Measurements from ENCODE around the gene TBCK. TPM values are rescaled to one million over a fixed set of nuclear protein-coding genes. Genes with fewer than 3 reads are reported as not detected.

The TBCK gene
- total RNA-seq, 1 donor from 2014 or later, result 25.8 TPM

DNA sequence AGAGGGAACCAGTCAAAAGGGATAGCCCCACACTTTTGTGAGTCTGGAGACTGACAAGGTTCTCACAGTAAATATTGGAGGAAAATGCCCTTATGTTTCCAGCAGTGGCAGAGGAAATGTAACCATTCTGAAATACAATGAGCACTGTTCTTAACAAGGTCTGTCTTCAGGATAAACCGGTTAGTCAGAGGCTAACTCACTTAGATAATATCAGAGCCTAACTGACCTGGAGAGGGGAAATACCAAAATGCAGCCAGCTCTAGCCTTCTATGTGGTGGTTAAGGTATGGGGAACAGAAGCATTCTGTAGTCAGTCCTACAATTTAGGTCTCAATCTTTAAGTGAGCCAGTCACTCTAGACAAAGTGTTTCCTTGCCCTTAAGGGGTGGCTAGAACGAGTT lies 70.8 kb downstream of the TBCK start:
- Histone ChIP-seq H3K4me1 (ENCODE audit: insufficient read depth, low read length) (no peaks in the 10 kb centered on the region), H3K79me2 (ENCODE audit: insufficient read depth, low read length) (no peaks in the 10 kb centered on the region), H3K36me3 (ENCODE audit: insufficient read depth, low read length) (no peaks in the 10 kb centered on the region), H3K4me2 (ENCODE audit: low read length) (no peak overlapping the region), H3K27ac (ENCODE audit: low read depth, low read length) (no peak overlapping the region), H3K9me3 (ENCODE audit: insufficient read depth, low read depth, low read length) (no peaks in the 10 kb centered on the region), H4K20me1 (ENCODE audit: insufficient read depth, low read length) (no peaks in the 10 kb centered on the region), H3K27me3 (ENCODE audit: insufficient read depth, low read length) (no peaks in the 10 kb centered on the region), H2AFZ (ENCODE audit: low read depth, low read length) (no peak overlapping the region), H3K9ac (ENCODE audit: low read length) (no peak overlapping the region), H3K4me3 (ENCODE audit: insufficient read depth, low read depth, low read length) (no peak overlapping the region)
- no peak for DNase-seq (ENCODE audit: low read depth)
- Mint-ChIP-seq H3K27ac (ENCODE audit: unreplicated experiment) (no peak overlapping the region), H3K9me3 (ENCODE audit: unreplicated experiment) (no peaks in the 10 kb centered on the region), H3K4me1 (ENCODE audit: low read depth, unreplicated experiment) (no peaks in the 10 kb centered on the region), H3K36me3 (ENCODE audit: low read depth, unreplicated experiment) (no peaks in the 10 kb centered on the region), H3K27me3 (ENCODE audit: low read depth, unreplicated experiment) (no peaks in the 10 kb centered on the region), H3K4me3 (ENCODE audit: unreplicated experiment) (no peak overlapping the region)
- no peak for TF ChIP-seq EZH2 (IDR thresholded peaks at IDR 0.05; ENCODE audit: insufficient read depth, low read length)
- no peak for TF ChIP-seq CTCF (IDR thresholded peaks at IDR 0.05; ENCODE audit: insufficient read depth, low read depth, low read length)
- no peak for FAIRE-seq

DNA sequence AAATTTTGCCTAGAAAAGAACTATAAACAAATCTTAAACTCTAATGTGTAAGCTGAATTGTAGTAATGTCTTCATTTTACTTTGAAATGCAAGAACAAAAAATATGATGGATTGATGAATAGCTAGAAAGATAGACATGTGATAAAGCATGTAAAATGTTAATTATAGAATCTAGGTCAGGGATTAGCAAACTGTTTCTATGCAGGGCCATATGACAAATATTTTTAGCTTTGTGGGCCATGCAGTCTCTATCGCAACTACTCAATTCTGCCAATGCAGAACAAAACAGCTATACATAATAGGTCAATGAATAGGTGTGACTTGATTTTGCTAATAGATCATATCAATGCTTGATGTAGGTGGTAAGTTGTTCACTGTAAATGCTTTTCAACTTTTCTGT lies 75.3 kb downstream of the TBCK start:
- no peak for TF ChIP-seq CTCF (IDR thresholded peaks at IDR 0.05; ENCODE audit: insufficient read depth, low read depth, low read length)
- no peak for TF ChIP-seq EZH2 (IDR thresholded peaks at IDR 0.05; ENCODE audit: insufficient read depth, low read length)
- Histone ChIP-seq H2AFZ (ENCODE audit: low read depth, low read length) (no peak overlapping the region), H3K27ac (ENCODE audit: low read depth, low read length) (no peak overlapping the region), H3K4me3 (ENCODE audit: insufficient read depth, low read depth, low read length) (no peak overlapping the region), H3K27me3 (ENCODE audit: insufficient read depth, low read length) (no peaks in the 10 kb centered on the region), H3K36me3 (ENCODE audit: insufficient read depth, low read length) (no peaks in the 10 kb centered on the region), H3K9me3 (ENCODE audit: insufficient read depth, low read depth, low read length) (no peaks in the 10 kb centered on the region), H4K20me1 (ENCODE audit: insufficient read depth, low read length) (no peaks in the 10 kb centered on the region), H3K4me2 (ENCODE audit: low read length) (no peak overlapping the region), H3K79me2 (ENCODE audit: insufficient read depth, low read length) (no peaks in the 10 kb centered on the region), H3K9ac (ENCODE audit: low read length) (no peak overlapping the region), H3K4me1 (ENCODE audit: insufficient read depth, low read length) (no peaks in the 10 kb centered on the region)
- DNase-seq (ENCODE audit: low read depth) (no peak), FAIRE-seq (no peak)
- Mint-ChIP-seq H3K4me1 (ENCODE audit: low read depth, unreplicated experiment) (no peaks in the 10 kb centered on the region), H3K27me3 (ENCODE audit: low read depth, unreplicated experiment) (no peaks in the 10 kb centered on the region), H3K36me3 (ENCODE audit: low read depth, unreplicated experiment) (no peaks in the 10 kb centered on the region), H3K4me3 (ENCODE audit: unreplicated experiment) (no peak overlapping the region), H3K27ac (ENCODE audit: unreplicated experiment) (no peak overlapping the region), H3K9me3 (ENCODE audit: unreplicated experiment) (no peaks in the 10 kb centered on the region)

DNA sequence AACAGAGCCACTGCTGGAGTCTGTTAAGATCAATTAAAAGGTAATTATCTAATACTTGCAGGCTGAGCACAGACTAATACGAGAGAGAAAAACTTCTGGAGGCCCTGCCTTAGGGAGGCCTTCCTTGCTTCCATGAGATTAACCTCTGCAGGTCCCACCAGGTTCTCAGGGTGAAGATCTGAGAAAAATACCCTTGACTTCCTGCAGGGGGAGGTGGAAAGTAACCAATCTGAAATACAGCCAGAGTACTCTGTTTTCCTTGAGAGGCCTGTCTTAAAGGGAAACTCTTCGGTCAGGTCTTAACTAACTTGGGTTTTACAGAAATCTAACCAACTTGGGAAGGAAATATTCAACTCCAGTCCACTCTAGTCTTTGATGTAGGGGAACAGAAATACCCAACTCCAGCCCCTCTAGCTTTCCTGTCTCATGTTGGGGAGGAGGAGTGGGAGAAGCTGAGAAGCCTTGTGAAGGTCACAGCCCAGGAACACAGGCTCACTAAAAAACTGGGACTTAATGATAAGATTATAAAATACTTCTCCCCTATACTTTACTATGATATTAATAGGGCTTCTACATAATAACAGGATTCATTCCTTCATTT lies 77.1 kb downstream of the TBCK start:
- H3K4me3 ChIP-seq (ENCODE audit: insufficient read depth, low read depth, low read length), result no peak overlapping the region
- peak; percentile 14 for DNase-seq (ENCODE audit: low read depth)
- peak; percentile 29 for FAIRE-seq
- H3K79me2 ChIP-seq (ENCODE audit: insufficient read depth, low read length), result no peaks in the 10 kb centered on the region
- H3K27me3 ChIP-seq (ENCODE audit: insufficient read depth, low read length), result no peaks in the 10 kb centered on the region
- H3K9ac ChIP-seq (ENCODE audit: low read length), result no peak overlapping the region
- no peaks in the 10 kb centered on the region for H3K9me3 ChIP-seq (ENCODE audit: insufficient read depth, low read depth, low read length)
- H3K4me2 ChIP-seq (ENCODE audit: low read length), result no peak overlapping the region
- no peak overlapping the region for H3K27ac ChIP-seq (ENCODE audit: low read depth, low read length)
- no peak overlapping the region for H2AFZ ChIP-seq (ENCODE audit: low read depth, low read length)
- H3K4me1 ChIP-seq (ENCODE audit: insufficient read depth, low read length), result no peaks in the 10 kb centered on the region
- no peaks in the 10 kb centered on the region for H3K27me3 Mint-ChIP-seq (ENCODE audit: low read depth, unreplicated experiment)
- H3K27ac Mint-ChIP-seq (ENCODE audit: unreplicated experiment), result no peak overlapping the region
- no peak overlapping the region for H3K4me3 Mint-ChIP-seq (ENCODE audit: unreplicated experiment)
- no peaks in the 10 kb centered on the region for H3K36me3 Mint-ChIP-seq (ENCODE audit: low read depth, unreplicated experiment)
- no peaks in the 10 kb centered on the region for H4K20me1 ChIP-seq (ENCODE audit: insufficient read depth, low read length)
- no peaks in the 10 kb centered on the region for H3K4me1 Mint-ChIP-seq (ENCODE audit: low read depth, unreplicated experiment)
- H3K36me3 ChIP-seq (ENCODE audit: insufficient read depth, low read length), result no peaks in the 10 kb centered on the region
- no peak for TF ChIP-seq EZH2 (IDR thresholded peaks at IDR 0.05; ENCODE audit: insufficient read depth, low read length)
- peak; percentile 63 for TF ChIP-seq CTCF (IDR thresholded peaks at IDR 0.05; ENCODE audit: insufficient read depth, low read depth, low read length)
- H3K9me3 Mint-ChIP-seq (ENCODE audit: unreplicated experiment), result no peaks in the 10 kb centered on the region

Data from astrocyte (in vitro differentiated cells and primary cell).